Measurements from ENCODE around the gene HIPK2.

HIPK2 gene

GRCh38 chr7:139718141-139718540 lies 59.7 kb downstream of the HIPK2 start:
- peaks cover 33% of the 10 kb centered on the region for H3K36me3 Mint-ChIP-seq (ENCODE audit: low read depth)
- no peaks in the 10 kb centered on the region for H3K27me3 Mint-ChIP-seq
- no peaks in the 10 kb centered on the region for H3K9me3 Mint-ChIP-seq
- H3K4me3 Mint-ChIP-seq = no peak overlapping the region
- peaks cover 26% of the 10 kb centered on the region for H3K4me1 Mint-ChIP-seq (ENCODE audit: low read depth)
- intact Hi-C loops (cut with micrococcal nuclease) = loop anchor here (2.0 kb wide), 1 partner anchor 15 kb away; no protein-coding TSS in a partner anchor
- H3K27ac Mint-ChIP-seq = no peak overlapping the region

GRCh38 chr7:139716156-139716942 lies 61.4 kb downstream of the HIPK2 start:
- Mint-ChIP-seq H3K27me3 (no peaks in the 10 kb centered on the region), H3K27ac (no peak overlapping the region), H3K36me3 (ENCODE audit: low read depth) (peaks cover 47% of the 10 kb centered on the region), H3K9me3 (no peaks in the 10 kb centered on the region), H3K4me1 (ENCODE audit: low read depth) (peaks cover 22% of the 10 kb centered on the region), H3K4me3 (no peak overlapping the region)
- intact Hi-C loops (cut with micrococcal nuclease) = no loop called here

- Mint-ChIP-seq H3K27ac (no peak overlapping the region), H3K9me3 (no peaks in the 10 kb centered on the region), H3K4me1 (ENCODE audit: low read depth) (peaks cover 23% of the 10 kb centered on the region), H3K36me3 (ENCODE audit: low read depth) (peaks cover 54% of the 10 kb centered on the region), H3K27me3 (no peaks in the 10 kb centered on the region), H3K4me3 (no peak overlapping the region)
- intact Hi-C loops (cut with micrococcal nuclease) = no loop called here
These were observed 62.5 kb downstream of the HIPK2 start for GRCh38 chr7:139715194-139715815.

GRCh38 chr7:139714163-139714901 lies 63.5 kb downstream of the HIPK2 start:
- intact Hi-C loops (cut with micrococcal nuclease) = no loop called here
- H3K4me3 Mint-ChIP-seq = no peak overlapping the region

GRCh38 chr7:139713526-139714162 lies 64.2 kb downstream of the HIPK2 start:
- H3K4me3 Mint-ChIP-seq = no peak overlapping the region
- H3K27ac Mint-ChIP-seq = peak overlapping the region; percentile 49
- H3K36me3 Mint-ChIP-seq (ENCODE audit: low read depth) = peaks cover 59% of the 10 kb centered on the region
- no peaks in the 10 kb centered on the region for H3K27me3 Mint-ChIP-seq
- intact Hi-C loops (cut with micrococcal nuclease) = no loop called here
- no peaks in the 10 kb centered on the region for H3K9me3 Mint-ChIP-seq
- H3K4me1 Mint-ChIP-seq (ENCODE audit: low read depth) = peaks cover 28% of the 10 kb centered on the region

More at GRCh38 chr7:139714163-139714901, 63.5 kb downstream of the HIPK2 start:
- peak overlapping the region; percentile 49 for H3K27ac Mint-ChIP-seq
- no peaks in the 10 kb centered on the region for H3K9me3 Mint-ChIP-seq
- peaks cover 59% of the 10 kb centered on the region for H3K36me3 Mint-ChIP-seq (ENCODE audit: low read depth)
- H3K27me3 Mint-ChIP-seq = no peaks in the 10 kb centered on the region
- H3K4me1 Mint-ChIP-seq (ENCODE audit: low read depth) = peaks cover 28% of the 10 kb centered on the region

GRCh38 chr7:139713061-139713460 lies 64.7 kb downstream of the HIPK2 start:
- intact Hi-C loops (cut with micrococcal nuclease) = no loop called here
- H3K27me3 Mint-ChIP-seq = no peaks in the 10 kb centered on the region
- no peaks in the 10 kb centered on the region for H3K9me3 Mint-ChIP-seq
- H3K36me3 Mint-ChIP-seq (ENCODE audit: low read depth) = peaks cover 61% of the 10 kb centered on the region
- no peak overlapping the region for H3K4me3 Mint-ChIP-seq
- peaks cover 28% of the 10 kb centered on the region for H3K4me1 Mint-ChIP-seq (ENCODE audit: low read depth)
- no peak overlapping the region for H3K27ac Mint-ChIP-seq

GRCh38 chr7:139711991-139712743 lies 65.6 kb downstream of the HIPK2 start:
- H3K4me3 Mint-ChIP-seq = no peak overlapping the region
- intact Hi-C loops (cut with micrococcal nuclease) = no loop called here
- H3K4me1 Mint-ChIP-seq (ENCODE audit: low read depth) = peaks cover 28% of the 10 kb centered on the region
- H3K27ac Mint-ChIP-seq = no peak overlapping the region
- H3K9me3 Mint-ChIP-seq = no peaks in the 10 kb centered on the region
- H3K36me3 Mint-ChIP-seq (ENCODE audit: low read depth) = peaks cover 70% of the 10 kb centered on the region
- H3K27me3 Mint-ChIP-seq = no peaks in the 10 kb centered on the region

GRCh38 chr7:139710036-139710435 lies 67.8 kb downstream of the HIPK2 start:
- Mint-ChIP-seq H3K9me3 (no peaks in the 10 kb centered on the region), H3K4me1 (ENCODE audit: low read depth) (peaks cover 21% of the 10 kb centered on the region), H3K27ac (no peak overlapping the region), H3K4me3 (no peak overlapping the region), H3K27me3 (no peaks in the 10 kb centered on the region), H3K36me3 (ENCODE audit: low read depth) (peaks cover 71% of the 10 kb centered on the region)
- intact Hi-C loops (cut with micrococcal nuclease) = no loop called here

- intact Hi-C loops (cut with micrococcal nuclease) = no loop called here
- Mint-ChIP-seq H3K27ac (no peak overlapping the region), H3K4me1 (ENCODE audit: low read depth) (peaks cover 21% of the 10 kb centered on the region)
These were observed 68.3 kb downstream of the HIPK2 start for GRCh38 chr7:139709485-139709884.

GRCh38 chr7:139708541-139708940 lies 69.3 kb downstream of the HIPK2 start:
- peaks cover 67% of the 10 kb centered on the region for H3K36me3 Mint-ChIP-seq (ENCODE audit: low read depth)
- no peaks in the 10 kb centered on the region for H3K9me3 Mint-ChIP-seq
- H3K27ac Mint-ChIP-seq = no peak overlapping the region
- intact Hi-C loops (cut with micrococcal nuclease) = no loop called here
- peaks cover 21% of the 10 kb centered on the region for H3K4me1 Mint-ChIP-seq (ENCODE audit: low read depth)
- H3K27me3 Mint-ChIP-seq = no peaks in the 10 kb centered on the region
- no peak overlapping the region for H3K4me3 Mint-ChIP-seq

More at GRCh38 chr7:139709485-139709884, 68.3 kb downstream of the HIPK2 start:
- Mint-ChIP-seq H3K4me3 (no peak overlapping the region), H3K9me3 (no peaks in the 10 kb centered on the region), H3K36me3 (ENCODE audit: low read depth) (peaks cover 71% of the 10 kb centered on the region), H3K27me3 (no peaks in the 10 kb centered on the region)

- Mint-ChIP-seq H3K36me3 (ENCODE audit: low read depth) (peaks cover 57% of the 10 kb centered on the region), H3K9me3 (no peaks in the 10 kb centered on the region), H3K27ac (no peak overlapping the region)
These were observed 71.0 kb downstream of the HIPK2 start for GRCh38 chr7:139706837-139707236.

GRCh38 chr7:139704308-139704879 lies 73.4 kb downstream of the HIPK2 start:
- Mint-ChIP-seq H3K27me3 (no peaks in the 10 kb centered on the region), H3K4me1 (ENCODE audit: low read depth) (peaks cover 48% of the 10 kb centered on the region), H3K27ac (peak overlapping the region; percentile 64), H3K9me3 (no peaks in the 10 kb centered on the region), H3K4me3 (no peak overlapping the region), H3K36me3 (ENCODE audit: low read depth) (peaks cover 52% of the 10 kb centered on the region)
- intact Hi-C loops (cut with micrococcal nuclease) = no loop called here

More at GRCh38 chr7:139706837-139707236, 71.0 kb downstream of the HIPK2 start:
- H3K4me3 Mint-ChIP-seq = no peak overlapping the region
- H3K4me1 Mint-ChIP-seq (ENCODE audit: low read depth) = peaks cover 38% of the 10 kb centered on the region
- intact Hi-C loops (cut with micrococcal nuclease) = no loop called here
- H3K27me3 Mint-ChIP-seq = no peaks in the 10 kb centered on the region
